ENCODE results near the gene TTC36.

DNA sequence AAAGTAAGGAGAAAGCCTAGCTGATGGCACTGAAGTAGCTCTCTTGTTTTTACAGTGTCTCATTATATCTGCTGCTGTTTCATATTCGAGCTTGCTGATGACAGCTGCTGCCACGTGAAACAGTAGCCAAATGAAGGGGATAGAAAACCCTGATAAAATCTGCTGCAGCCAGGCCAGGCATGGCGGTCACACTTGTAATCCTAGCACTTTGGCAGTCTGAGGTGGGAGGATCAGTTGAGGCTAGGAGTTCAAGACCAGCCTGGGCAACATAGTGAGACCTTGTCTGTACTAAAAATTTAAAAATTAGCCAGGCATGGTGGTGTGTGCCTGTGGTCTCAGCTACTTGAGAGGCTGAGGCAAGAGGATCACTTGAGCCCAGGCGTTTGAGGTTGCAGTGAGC lies 25.1 kb downstream of the TTC36 start:
- TF ChIP-seq CTCF (conservative IDR thresholded peaks at IDR 0.05; ENCODE audit: low read depth, low read length) (no peak), EZH2 (IDR thresholded peaks at IDR 0.05; ENCODE audit: low read length, unreplicated experiment) (no peak), EZH2phosphoT487 (IDR thresholded peaks at IDR 0.05; ENCODE audit: borderline replicate concordance, low read length) (no peak)
